Right lobe of liver (tissue), 4 donors: Measurements from ENCODE around the gene GRIA4.

Experiments used
- POLR2A ChIP-seq: fragments of 450-650 bp; IDR thresholded peaks from one replicate; pipeline ENCODE4 v1.6.1; 2017; ENCODE audit warnings: antibody characterized with exemption, mild to moderate bottlenecking
- TF ChIP-seq, protein P1 (sequence below), 4 donors: fragments of 200-600 bp in 3 of 4; fragments of 450-650 bp in 1 of 4; IDR thresholded peaks; one replicate each; pipeline versions ENCODE4 v1.5.1 to v1.8.0; 2016 to 2022; ENCODE audit warnings: antibody characterized with exemption in 4 of 4, mild to moderate bottlenecking in 2 of 4
- donor health status: DM: no; HTN: no; CAD: no.
- donor health status: DM: no; HTN: no; CAD: no.
- donor health status: DM: no; HTN: yes; CAD: no.

DNA sequence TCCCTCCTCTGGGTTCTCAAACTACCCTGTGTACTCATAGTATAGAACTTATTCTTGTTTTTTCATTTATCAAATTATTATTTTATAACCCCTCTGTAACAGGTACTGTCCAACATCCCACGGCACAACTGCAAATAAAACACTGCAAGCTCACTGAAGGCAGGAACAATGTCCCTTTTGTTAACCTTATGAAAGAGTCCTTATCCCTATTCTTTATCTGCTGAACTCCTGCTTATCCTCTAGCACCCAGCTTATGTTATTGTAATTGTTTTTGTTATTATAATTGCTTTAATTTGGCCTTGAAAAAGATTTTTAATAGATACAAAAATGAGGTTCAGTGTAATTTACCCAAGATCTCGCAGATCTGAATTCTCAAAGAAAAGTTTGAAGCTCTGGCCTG is 281.8 kb downstream of the GRIA4 start:
- TF ChIP-seq, protein P1, sequence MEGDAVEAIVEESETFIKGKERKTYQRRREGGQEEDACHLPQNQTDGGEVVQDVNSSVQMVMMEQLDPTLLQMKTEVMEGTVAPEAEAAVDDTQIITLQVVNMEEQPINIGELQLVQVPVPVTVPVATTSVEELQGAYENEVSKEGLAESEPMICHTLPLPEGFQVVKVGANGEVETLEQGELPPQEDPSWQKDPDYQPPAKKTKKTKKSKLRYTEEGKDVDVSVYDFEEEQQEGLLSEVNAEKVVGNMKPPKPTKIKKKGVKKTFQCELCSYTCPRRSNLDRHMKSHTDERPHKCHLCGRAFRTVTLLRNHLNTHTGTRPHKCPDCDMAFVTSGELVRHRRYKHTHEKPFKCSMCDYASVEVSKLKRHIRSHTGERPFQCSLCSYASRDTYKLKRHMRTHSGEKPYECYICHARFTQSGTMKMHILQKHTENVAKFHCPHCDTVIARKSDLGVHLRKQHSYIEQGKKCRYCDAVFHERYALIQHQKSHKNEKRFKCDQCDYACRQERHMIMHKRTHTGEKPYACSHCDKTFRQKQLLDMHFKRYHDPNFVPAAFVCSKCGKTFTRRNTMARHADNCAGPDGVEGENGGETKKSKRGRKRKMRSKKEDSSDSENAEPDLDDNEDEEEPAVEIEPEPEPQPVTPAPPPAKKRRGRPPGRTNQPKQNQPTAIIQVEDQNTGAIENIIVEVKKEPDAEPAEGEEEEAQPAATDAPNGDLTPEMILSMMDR (IDR thresholded peaks at IDR 0.05) = no peak
- TF ChIP-seq POLR2A = no peak
